ENCODE data around the gene FRAT1. TPM values are rescaled to one million over a fixed set of nuclear protein-coding genes. Genes with fewer than 3 reads are reported as not detected.
"Not testable (repeated sequence)": the region's sequence is repeated elsewhere in the genome, so short reads cannot be mapped to it uniquely, and the experiment has no call there.

FRAT1 gene
- polyA plus RNA-seq, 1 of the 3 experiments (the other 2 are of a cell fraction): 1.8 TPM

DNA sequence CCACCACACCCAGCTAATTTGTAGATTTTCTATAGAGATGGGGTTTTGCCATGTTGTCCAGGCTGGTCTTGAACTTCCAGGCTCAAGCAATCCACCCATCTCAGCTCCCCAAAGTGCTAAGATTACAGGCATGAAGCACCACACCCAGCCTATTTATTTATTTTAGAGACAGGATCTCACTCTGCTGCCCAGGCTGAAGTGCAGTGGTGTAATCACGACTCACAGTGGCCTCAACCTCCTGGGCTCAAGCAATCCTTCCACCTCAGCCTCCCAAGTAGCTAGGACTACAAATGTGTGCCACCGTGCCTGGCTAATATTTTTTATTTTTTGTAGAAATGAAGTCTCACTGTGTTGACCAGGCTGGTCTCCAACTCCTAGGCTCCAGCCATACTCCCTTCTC, 22.3 kb downstream of the FRAT1 start:
- ChIA-PET CTCF (interaction anchor here (1.4 to 2.1 kb wide), 2 partner anchors 10 to 63 kb away, joined by 4 to 8 read pairs; no protein-coding TSS in a partner anchor), POLR2A (no interaction called here)
- Histone ChIP-seq H3K36me3 (replicated peaks in 1 of 2; ENCODE audit: control insufficient read depth in 1 of 2, insufficient read depth in 2 of 2, low read length in 1 of 2) (no peaks in the 10 kb centered on the region), H3K4me1 (ENCODE audit: control insufficient read depth in 1 of 2, insufficient read depth in 2 of 2, low read depth in 1 of 2, low read length in 1 of 2) (peaks cover 0 to 3% of the 10 kb centered on the region in 2 experiments; a peak in 1 of 4 replicates), H3F3A (replicated peaks; ENCODE audit: insufficient read depth) (peaks cover 9% of the 10 kb centered on the region), H3K4me3 (ENCODE audit: low read depth in 2 of 2, low read length in 1 of 2) (no peak overlapping the region), H3K79me2 (ENCODE audit: insufficient read depth) (no peaks in the 10 kb centered on the region), H3K9me3 (no peaks in the 10 kb centered on the region), H2AFZ (ENCODE audit: low read depth) (no peak overlapping the region), H3K4me2 (no peak overlapping the region), H3K9ac (no peak overlapping the region), H3K27ac (ENCODE audit: low read depth in 2 of 2, low read length in 1 of 2) (no peak overlapping the region), H3K9me2 (no peaks in the 10 kb centered on the region), H3K27me3 (ENCODE audit: insufficient read depth) (no peaks in the 10 kb centered on the region), H4K20me1 (ENCODE audit: insufficient read depth) (no peaks in the 10 kb centered on the region)
- no peak for DNase-seq
- no peak for TF ChIP-seq RXRA (IDR thresholded peaks at IDR 0.05; ENCODE audit: borderline replicate concordance, low read depth)
- no peak for TF ChIP-seq RAD21 (IDR thresholded peaks at IDR 0.05; ENCODE audit: low read length)
- TF ChIP-seq NFIC (IDR thresholded peaks at IDR 0.05; ENCODE audit: borderline replicate concordance): no peak
- TF ChIP-seq NRF1 (IDR thresholded peaks at IDR 0.05; ENCODE audit: low read depth, low read length): no peak
- no peak for TF ChIP-seq ELF1 (IDR thresholded peaks at IDR 0.05)
- TF ChIP-seq, protein P1, sequence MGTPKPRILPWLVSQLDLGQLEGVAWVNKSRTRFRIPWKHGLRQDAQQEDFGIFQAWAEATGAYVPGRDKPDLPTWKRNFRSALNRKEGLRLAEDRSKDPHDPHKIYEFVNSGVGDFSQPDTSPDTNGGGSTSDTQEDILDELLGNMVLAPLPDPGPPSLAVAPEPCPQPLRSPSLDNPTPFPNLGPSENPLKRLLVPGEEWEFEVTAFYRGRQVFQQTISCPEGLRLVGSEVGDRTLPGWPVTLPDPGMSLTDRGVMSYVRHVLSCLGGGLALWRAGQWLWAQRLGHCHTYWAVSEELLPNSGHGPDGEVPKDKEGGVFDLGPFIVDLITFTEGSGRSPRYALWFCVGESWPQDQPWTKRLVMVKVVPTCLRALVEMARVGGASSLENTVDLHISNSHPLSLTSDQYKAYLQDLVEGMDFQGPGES (IDR thresholded peaks at IDR 0.05; ENCODE audit: low read depth, low read length): no peak
- no peak for TF ChIP-seq FOXM1 (IDR thresholded peaks at IDR 0.05; ENCODE audit: low read depth)
- TF ChIP-seq SMC3 (IDR thresholded peaks at IDR 0.05; ENCODE audit: low read depth, low read length): no peak
- no peak for TF ChIP-seq TCF12 (IDR thresholded peaks at IDR 0.05)
- TF ChIP-seq TAF1 (IDR thresholded peaks at IDR 0.05; ENCODE audit: borderline replicate concordance, low read depth, low read length): no peak
- no peak for TF ChIP-seq POLR2AphosphoS5 (IDR thresholded peaks at IDR 0.05; ENCODE audit: low read depth, low read length)
- TF ChIP-seq, protein P2, sequence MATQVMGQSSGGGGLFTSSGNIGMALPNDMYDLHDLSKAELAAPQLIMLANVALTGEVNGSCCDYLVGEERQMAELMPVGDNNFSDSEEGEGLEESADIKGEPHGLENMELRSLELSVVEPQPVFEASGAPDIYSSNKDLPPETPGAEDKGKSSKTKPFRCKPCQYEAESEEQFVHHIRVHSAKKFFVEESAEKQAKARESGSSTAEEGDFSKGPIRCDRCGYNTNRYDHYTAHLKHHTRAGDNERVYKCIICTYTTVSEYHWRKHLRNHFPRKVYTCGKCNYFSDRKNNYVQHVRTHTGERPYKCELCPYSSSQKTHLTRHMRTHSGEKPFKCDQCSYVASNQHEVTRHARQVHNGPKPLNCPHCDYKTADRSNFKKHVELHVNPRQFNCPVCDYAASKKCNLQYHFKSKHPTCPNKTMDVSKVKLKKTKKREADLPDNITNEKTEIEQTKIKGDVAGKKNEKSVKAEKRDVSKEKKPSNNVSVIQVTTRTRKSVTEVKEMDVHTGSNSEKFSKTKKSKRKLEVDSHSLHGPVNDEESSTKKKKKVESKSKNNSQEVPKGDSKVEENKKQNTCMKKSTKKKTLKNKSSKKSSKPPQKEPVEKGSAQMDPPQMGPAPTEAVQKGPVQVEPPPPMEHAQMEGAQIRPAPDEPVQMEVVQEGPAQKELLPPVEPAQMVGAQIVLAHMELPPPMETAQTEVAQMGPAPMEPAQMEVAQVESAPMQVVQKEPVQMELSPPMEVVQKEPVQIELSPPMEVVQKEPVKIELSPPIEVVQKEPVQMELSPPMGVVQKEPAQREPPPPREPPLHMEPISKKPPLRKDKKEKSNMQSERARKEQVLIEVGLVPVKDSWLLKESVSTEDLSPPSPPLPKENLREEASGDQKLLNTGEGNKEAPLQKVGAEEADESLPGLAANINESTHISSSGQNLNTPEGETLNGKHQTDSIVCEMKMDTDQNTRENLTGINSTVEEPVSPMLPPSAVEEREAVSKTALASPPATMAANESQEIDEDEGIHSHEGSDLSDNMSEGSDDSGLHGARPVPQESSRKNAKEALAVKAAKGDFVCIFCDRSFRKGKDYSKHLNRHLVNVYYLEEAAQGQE (IDR thresholded peaks at IDR 0.05; ENCODE audit: low read depth, low read length): no peak
- TF ChIP-seq, protein P3, sequence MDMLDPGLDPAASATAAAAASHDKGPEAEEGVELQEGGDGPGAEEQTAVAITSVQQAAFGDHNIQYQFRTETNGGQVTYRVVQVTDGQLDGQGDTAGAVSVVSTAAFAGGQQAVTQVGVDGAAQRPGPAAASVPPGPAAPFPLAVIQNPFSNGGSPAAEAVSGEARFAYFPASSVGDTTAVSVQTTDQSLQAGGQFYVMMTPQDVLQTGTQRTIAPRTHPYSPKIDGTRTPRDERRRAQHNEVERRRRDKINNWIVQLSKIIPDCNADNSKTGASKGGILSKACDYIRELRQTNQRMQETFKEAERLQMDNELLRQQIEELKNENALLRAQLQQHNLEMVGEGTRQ (IDR thresholded peaks at IDR 0.05; ENCODE audit: borderline replicate concordance, low read depth, low read length): no peak
- no peak for TF ChIP-seq MXI1 (IDR thresholded peaks at IDR 0.05; ENCODE audit: low read depth, low read length)
- TF ChIP-seq RCOR1 (IDR thresholded peaks at IDR 0.05; ENCODE audit: low read length): no peak
- TF ChIP-seq FOSL2 (IDR thresholded peaks at IDR 0.05; ENCODE audit: borderline replicate concordance, low read depth): no peak
- TF ChIP-seq, protein P4, sequence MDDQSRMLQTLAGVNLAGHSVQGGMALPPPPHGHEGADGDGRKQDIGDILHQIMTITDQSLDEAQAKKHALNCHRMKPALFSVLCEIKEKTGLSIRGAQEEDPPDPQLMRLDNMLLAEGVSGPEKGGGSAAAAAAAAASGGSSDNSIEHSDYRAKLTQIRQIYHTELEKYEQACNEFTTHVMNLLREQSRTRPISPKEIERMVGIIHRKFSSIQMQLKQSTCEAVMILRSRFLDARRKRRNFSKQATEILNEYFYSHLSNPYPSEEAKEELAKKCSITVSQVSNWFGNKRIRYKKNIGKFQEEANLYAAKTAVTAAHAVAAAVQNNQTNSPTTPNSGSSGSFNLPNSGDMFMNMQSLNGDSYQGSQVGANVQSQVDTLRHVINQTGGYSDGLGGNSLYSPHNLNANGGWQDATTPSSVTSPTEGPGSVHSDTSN (IDR thresholded peaks at IDR 0.05): no peak
- TF ChIP-seq, protein P5, sequence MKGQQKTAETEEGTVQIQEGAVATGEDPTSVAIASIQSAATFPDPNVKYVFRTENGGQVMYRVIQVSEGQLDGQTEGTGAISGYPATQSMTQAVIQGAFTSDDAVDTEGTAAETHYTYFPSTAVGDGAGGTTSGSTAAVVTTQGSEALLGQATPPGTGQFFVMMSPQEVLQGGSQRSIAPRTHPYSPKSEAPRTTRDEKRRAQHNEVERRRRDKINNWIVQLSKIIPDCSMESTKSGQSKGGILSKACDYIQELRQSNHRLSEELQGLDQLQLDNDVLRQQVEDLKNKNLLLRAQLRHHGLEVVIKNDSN (IDR thresholded peaks at IDR 0.05; ENCODE audit: borderline replicate concordance, low read depth): no peak
- TF ChIP-seq EZH2phosphoT487 (IDR thresholded peaks at IDR 0.05; ENCODE audit: borderline replicate concordance, low read depth): no peak
- no peak for TF ChIP-seq JUND (IDR thresholded peaks at IDR 0.05)
- WGBS (ENCODE audit: low lambda C conversion rate): 51% methylated on average over 2 of the region's 2 CpGs

DNA sequence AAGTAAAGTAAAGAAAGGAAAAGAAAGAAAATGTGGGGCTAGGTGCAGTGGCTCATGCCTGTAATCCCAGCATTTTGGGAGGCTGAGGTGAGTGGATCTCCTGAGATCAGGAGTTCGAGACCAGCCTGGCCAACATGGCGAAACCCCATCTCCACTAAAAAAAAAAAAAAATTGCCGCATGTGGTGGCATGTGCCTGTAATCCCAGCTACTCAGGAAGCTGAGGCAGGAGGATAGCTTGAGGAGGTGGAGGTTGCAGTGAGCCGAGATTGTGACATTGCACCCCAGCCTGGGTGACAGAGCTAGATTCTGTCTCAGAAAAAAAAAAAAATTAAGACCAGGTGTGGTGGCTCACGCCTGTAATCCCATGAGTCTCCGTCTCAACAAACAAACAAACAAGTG, 24.6 kb downstream of the FRAT1 start:
- H2AFZ ChIP-seq (ENCODE audit: low read depth); H3K27ac ChIP-seq (ENCODE audit: low read depth in 2 of 2, low read length in 1 of 2); H3F3A ChIP-seq (replicated peaks; ENCODE audit: insufficient read depth); H3K9me2 ChIP-seq; H3K4me2 ChIP-seq; H3K36me3 ChIP-seq (replicated peaks in 1 of 2; ENCODE audit: control insufficient read depth in 1 of 2, insufficient read depth in 2 of 2, low read length in 1 of 2); H3K4me3 ChIP-seq (ENCODE audit: low read depth in 2 of 2, low read length in 1 of 2); DNase-seq; H3K9me3 ChIP-seq; H3K9ac ChIP-seq; H3K27me3 ChIP-seq (ENCODE audit: insufficient read depth); H3K4me1 ChIP-seq (ENCODE audit: control insufficient read depth in 1 of 2, insufficient read depth in 2 of 2, low read depth in 1 of 2, low read length in 1 of 2); H4K20me1 ChIP-seq (ENCODE audit: insufficient read depth); H3K79me2 ChIP-seq (ENCODE audit: insufficient read depth); POLR2A ChIA-PET: not testable (repeated sequence)
- WGBS (ENCODE audit: low lambda C conversion rate): 83% methylated on average over 6 of the region's 6 CpGs
- CTCF ChIA-PET: interaction anchor here (1.8 kb wide), 1 partner anchor 11 kb away, joined by 6 read pairs; no protein-coding TSS in a partner anchor

All from SK-N-SH (cell line).